HAP-1 (cell line): ENCODE data around the gene GPR132.

Experiments
- DNase-seq, 2 experiments: peaks; one replicate each; pipeline ENCODE4 v3.0.0-alpha.2; 2016 to 2020; ENCODE audit warnings: low spot score in 2 of 2
- H3K27me3 ChIP-seq: fragments of 250-450 bp; sonication (Bioruptor Pico); 2 replicates; pipeline ENCODE4 v1.5.1; 2020; ENCODE audit warnings: low read depth, mild to moderate bottlenecking, moderate library complexity
- H3K36me3 ChIP-seq: fragments of 250-450 bp; sonication (Bioruptor Pico); replicated peaks from 2 replicates; pipeline ENCODE4 v1.5.1; 2020; ENCODE audit warnings: mild to moderate bottlenecking
- H3K4me1 ChIP-seq: fragments of 250-450 bp; sonication (Bioruptor Pico); 2 replicates; pipeline ENCODE4 v1.5.1; 2020; ENCODE audit warnings: mild to moderate bottlenecking
- H3K4me3 ChIP-seq: fragments of 250-450 bp; sonication (Bioruptor Pico); 2 replicates; pipeline ENCODE4 v1.5.1; 2020; ENCODE audit warnings: mild to moderate bottlenecking, moderate library complexity
- H3K9me3 ChIP-seq: fragments of 250-450 bp; sonication (Bioruptor Pico); 2 replicates; pipeline ENCODE4 v1.5.1; 2020; ENCODE audit warnings: mild to moderate bottlenecking, moderate library complexity
- in situ Hi-C: fragments of 300-500 bp; cut with MboI; formaldehyde crosslinking; loops from 3 replicates; pipeline ENCODE4 v1.14.3; 2020; ENCODE audit warnings: low sequenced_read_pairs, inconsistent platforms, mixed read lengths

The GPR132 gene

GRCh38 chr14:105005929-105006830 is 59.0 kb downstream of the GPR132 start:
- in situ Hi-C loops = no loop called here
- no peaks in the 10 kb centered on the region; the same call in 1 of the 2 replicates for H3K4me1 ChIP-seq

GRCh38 chr14:105005329-105005928 is 59.8 kb downstream of the GPR132 start:
- no peak overlapping the region for H3K4me3 ChIP-seq
- peaks cover 34% of the 10 kb centered on the region for H3K36me3 ChIP-seq
- in situ Hi-C loops = no loop called here
- H3K9me3 ChIP-seq = no peaks in the 10 kb centered on the region
- H3K27me3 ChIP-seq = no peaks in the 10 kb centered on the region
- no peaks in the 10 kb centered on the region; the same call in 1 of the 2 replicates for H3K4me1 ChIP-seq
- DNase-seq = no peak

More at GRCh38 chr14:105005929-105006830, 59.0 kb downstream of the GPR132 start:
- Histone ChIP-seq H3K4me3 (no peak overlapping the region), H3K9me3 (no peaks in the 10 kb centered on the region), H3K27me3 (no peaks in the 10 kb centered on the region), H3K36me3 (peaks cover 41% of the 10 kb centered on the region)
- no peak for DNase-seq
